Neural cell (in vitro differentiated cells): ENCODE measurements around the gene DRAM2.

Experiments
- EP300 ChIP-seq: fragments of 450-650 bp; conservative IDR thresholded peaks from 2 replicates; pipeline ENCODE4 v1.6.1; 2014; ENCODE audit warnings: antibody characterized with exemption, mild to moderate bottlenecking, moderate library complexity; ENCODE audit not compliant: poor library complexity, severe bottlenecking
- MXI1 ChIP-seq: fragments of 450-650 bp; conservative IDR thresholded peaks from 2 replicates; pipeline ENCODE4 v1.6.1; 2014; ENCODE audit warnings: antibody characterized with exemption, mild to moderate bottlenecking; ENCODE audit not compliant: poor library complexity, severe bottlenecking
- POLR2AphosphoS5 ChIP-seq: IDR thresholded peaks from 2 replicates; pipeline ENCODE4 v1.6.1; 2012
- RAD21 ChIP-seq: fragments of 450-650 bp; conservative IDR thresholded peaks from 2 replicates; pipeline ENCODE4 v1.6.1; 2014; ENCODE audit warnings: antibody characterized with exemption, mild to moderate bottlenecking, moderate library complexity
- SMC3 ChIP-seq: fragments of 450-650 bp; conservative IDR thresholded peaks from 2 replicates; pipeline ENCODE4 v1.6.1; 2014; ENCODE audit warnings: antibody characterized with exemption, mild to moderate bottlenecking, moderate library complexity; ENCODE audit not compliant: poor library complexity
- TAF1 ChIP-seq: IDR thresholded peaks from 2 replicates; pipeline ENCODE4 v1.6.1; 2012; ENCODE audit warnings: low read depth
- TF ChIP-seq, protein P1 (sequence below): fragments of 450-650 bp; IDR thresholded peaks from 2 replicates; pipeline ENCODE4 v1.5.1; 2014; ENCODE audit warnings: antibody characterized with exemption, mild to moderate bottlenecking, moderate library complexity; ENCODE audit not compliant: poor library complexity, severe bottlenecking
- TF ChIP-seq, protein P2 (sequence below): IDR thresholded peaks from 2 replicates; pipeline ENCODE4 v1.6.1; 2012; ENCODE audit warnings: borderline replicate concordance

DNA sequence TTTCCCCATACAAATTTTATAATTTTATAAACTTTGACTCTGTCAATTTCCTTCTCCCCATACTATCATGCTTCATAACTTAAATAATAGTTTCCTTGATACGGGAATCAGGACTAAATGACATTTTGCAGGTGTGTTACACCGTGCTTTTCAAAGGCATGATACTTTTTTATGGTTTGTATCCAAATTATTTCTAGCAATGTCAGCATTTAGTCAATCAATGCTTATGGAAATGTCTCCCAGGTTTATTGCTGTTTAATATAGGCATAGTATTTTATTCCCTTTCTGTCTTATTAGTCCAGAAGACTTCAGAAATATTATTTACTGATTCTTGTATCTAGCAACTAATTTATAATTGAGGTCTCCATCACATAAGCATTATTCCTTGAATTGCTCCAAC lies 23.4 kb downstream of the DRAM2 start:
- TF ChIP-seq, protein P1, sequence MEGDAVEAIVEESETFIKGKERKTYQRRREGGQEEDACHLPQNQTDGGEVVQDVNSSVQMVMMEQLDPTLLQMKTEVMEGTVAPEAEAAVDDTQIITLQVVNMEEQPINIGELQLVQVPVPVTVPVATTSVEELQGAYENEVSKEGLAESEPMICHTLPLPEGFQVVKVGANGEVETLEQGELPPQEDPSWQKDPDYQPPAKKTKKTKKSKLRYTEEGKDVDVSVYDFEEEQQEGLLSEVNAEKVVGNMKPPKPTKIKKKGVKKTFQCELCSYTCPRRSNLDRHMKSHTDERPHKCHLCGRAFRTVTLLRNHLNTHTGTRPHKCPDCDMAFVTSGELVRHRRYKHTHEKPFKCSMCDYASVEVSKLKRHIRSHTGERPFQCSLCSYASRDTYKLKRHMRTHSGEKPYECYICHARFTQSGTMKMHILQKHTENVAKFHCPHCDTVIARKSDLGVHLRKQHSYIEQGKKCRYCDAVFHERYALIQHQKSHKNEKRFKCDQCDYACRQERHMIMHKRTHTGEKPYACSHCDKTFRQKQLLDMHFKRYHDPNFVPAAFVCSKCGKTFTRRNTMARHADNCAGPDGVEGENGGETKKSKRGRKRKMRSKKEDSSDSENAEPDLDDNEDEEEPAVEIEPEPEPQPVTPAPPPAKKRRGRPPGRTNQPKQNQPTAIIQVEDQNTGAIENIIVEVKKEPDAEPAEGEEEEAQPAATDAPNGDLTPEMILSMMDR, result no peak
- TF ChIP-seq, protein P2, sequence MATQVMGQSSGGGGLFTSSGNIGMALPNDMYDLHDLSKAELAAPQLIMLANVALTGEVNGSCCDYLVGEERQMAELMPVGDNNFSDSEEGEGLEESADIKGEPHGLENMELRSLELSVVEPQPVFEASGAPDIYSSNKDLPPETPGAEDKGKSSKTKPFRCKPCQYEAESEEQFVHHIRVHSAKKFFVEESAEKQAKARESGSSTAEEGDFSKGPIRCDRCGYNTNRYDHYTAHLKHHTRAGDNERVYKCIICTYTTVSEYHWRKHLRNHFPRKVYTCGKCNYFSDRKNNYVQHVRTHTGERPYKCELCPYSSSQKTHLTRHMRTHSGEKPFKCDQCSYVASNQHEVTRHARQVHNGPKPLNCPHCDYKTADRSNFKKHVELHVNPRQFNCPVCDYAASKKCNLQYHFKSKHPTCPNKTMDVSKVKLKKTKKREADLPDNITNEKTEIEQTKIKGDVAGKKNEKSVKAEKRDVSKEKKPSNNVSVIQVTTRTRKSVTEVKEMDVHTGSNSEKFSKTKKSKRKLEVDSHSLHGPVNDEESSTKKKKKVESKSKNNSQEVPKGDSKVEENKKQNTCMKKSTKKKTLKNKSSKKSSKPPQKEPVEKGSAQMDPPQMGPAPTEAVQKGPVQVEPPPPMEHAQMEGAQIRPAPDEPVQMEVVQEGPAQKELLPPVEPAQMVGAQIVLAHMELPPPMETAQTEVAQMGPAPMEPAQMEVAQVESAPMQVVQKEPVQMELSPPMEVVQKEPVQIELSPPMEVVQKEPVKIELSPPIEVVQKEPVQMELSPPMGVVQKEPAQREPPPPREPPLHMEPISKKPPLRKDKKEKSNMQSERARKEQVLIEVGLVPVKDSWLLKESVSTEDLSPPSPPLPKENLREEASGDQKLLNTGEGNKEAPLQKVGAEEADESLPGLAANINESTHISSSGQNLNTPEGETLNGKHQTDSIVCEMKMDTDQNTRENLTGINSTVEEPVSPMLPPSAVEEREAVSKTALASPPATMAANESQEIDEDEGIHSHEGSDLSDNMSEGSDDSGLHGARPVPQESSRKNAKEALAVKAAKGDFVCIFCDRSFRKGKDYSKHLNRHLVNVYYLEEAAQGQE, result no peak
- TF ChIP-seq SMC3 (no peak), EP300 (no peak), TAF1 (no peak), RAD21 (no peak), MXI1 (no peak), POLR2AphosphoS5 (no peak)
